A549 treated with CORT108297 at 1 μM for 4 hours (cell line): ENCODE data around the gene MLLT1. TPM values are rescaled to one million over a fixed set of nuclear protein-coding genes. Genes with fewer than 3 reads are reported as not detected.

Source experiments
- total RNA-seq: library from RNA; stranded (reverse); fragments of 200-300 nt; extraction: Qiagen RNA extraction; gene quantifications from 5 replicates; pipeline ENCODE4 v1.2.3, GENCODE V29; 2022

The MLLT1 gene
- 16.0 to 23.8 TPM (median 21.7 TPM) in 5 replicates for total RNA-seq

GRCh38 chr19:6279931-6280591, at the start of gene MLLT1:
MLLT1 (minus strand) TSS chr19:6279975; CDS start chr19:6279784, 191 bp downstream.

Other genes with a start within 250 kb of the MLLT1 start
- 4.1 to 8.3 TPM (median 7.2 TPM) in 5 replicates for gene RFX2, start 169.5 kb downstream of the MLLT1 start, total RNA-seq
- gene ACSBG2, start 144.3 kb downstream of the MLLT1 start, total RNA-seq: not detected in 5 replicates
- not detected in 5 replicates for gene ACER1, start 53.6 kb upstream of the MLLT1 start, total RNA-seq
- gene CLPP, start 81.6 kb upstream of the MLLT1 start, total RNA-seq: 46.1 to 75.9 TPM (median 70.6 TPM) in 5 replicates
- gene ALKBH7, start 92.8 kb upstream of the MLLT1 start, total RNA-seq: 18.1 to 41.6 TPM (median 36.6 TPM) in 5 replicates
- 0.65 to 1.0 TPM (median 0.76 TPM) in 5 replicates for gene PSPN, start 96.0 kb upstream of the MLLT1 start, total RNA-seq
- gene GTF2F1, start 113.2 kb upstream of the MLLT1 start, total RNA-seq: 57.1 to 59.8 TPM (median 58.7 TPM) in 5 replicates
- 192 to 210 TPM (median 205 TPM) in 5 replicates for gene KHSRP, start 144.8 kb upstream of the MLLT1 start, total RNA-seq
- 0.09 to 0.17 TPM (median 0.15 TPM) in 4 of 5 replicates, not detected in the other for gene SLC25A41, start 153.8 kb upstream of the MLLT1 start, total RNA-seq
- 15.2 to 20.3 TPM (median 18.4 TPM) in 5 replicates for gene SLC25A23, start 179.8 kb upstream of the MLLT1 start, total RNA-seq
- 3.0 to 6.1 TPM (median 5.2 TPM) in 5 replicates for gene CRB3, start 184.3 kb upstream of the MLLT1 start, total RNA-seq
- 0.07 to 0.28 TPM (median 0.22 TPM) in 5 replicates for gene DENND1C, start 201.8 kb upstream of the MLLT1 start, total RNA-seq
- 4.6 to 6.8 TPM (median 6.4 TPM) in 5 replicates for gene TUBB4A, start 222.3 kb upstream of the MLLT1 start, total RNA-seq